ENCODE results near the gene SLAMF6.
"Not testable (repeated sequence)": the region's sequence is repeated elsewhere in the genome, so short reads cannot be mapped to it uniquely, and the experiment has no call there.

Gene SLAMF6

GRCh38 chr1:160541622-160542302, 18.7 kb upstream of the SLAMF6 start:
- DNase-seq: peak; percentile 20

- no peak for DNase-seq
These were observed 17.8 kb upstream of the SLAMF6 start for GRCh38 chr1:160540859-160541233.

- no peak for DNase-seq
These were observed 17.2 kb upstream of the SLAMF6 start for GRCh38 chr1:160539990-160540858.

- no peak for DNase-seq
These were observed 16.6 kb upstream of the SLAMF6 start for GRCh38 chr1:160539684-160539989.

GRCh38 chr1:160538985-160539651, 16.1 kb upstream of the SLAMF6 start:
- no peak for DNase-seq

- DNase-seq: peak; percentile 12
These were observed 14.9 kb upstream of the SLAMF6 start for GRCh38 chr1:160537714-160538665.

- no peak for DNase-seq
These were observed 12.0 kb upstream of the SLAMF6 start for GRCh38 chr1:160534823-160535605.

- not testable (repeated sequence) for DNase-seq
These were observed 9.4 kb upstream of the SLAMF6 start for GRCh38 chr1:160532557-160532813.

GRCh38 chr1:160531809-160532556, 8.9 kb upstream of the SLAMF6 start:
- DNase-seq: not testable (repeated sequence)

GRCh38 chr1:160529401-160529952, 6.4 kb upstream of the SLAMF6 start:
- not testable (repeated sequence) for DNase-seq

GRCh38 chr1:160523789-160524188, 734 bp upstream of the SLAMF6 start:
- DNase-seq: not testable (repeated sequence)

GRCh38 chr1:160522136-160522535, 919 bp downstream of the SLAMF6 start:
- no peak for DNase-seq

- no peak for DNase-seq
These were observed 1.5 kb downstream of the SLAMF6 start for GRCh38 chr1:160521554-160521953.

GRCh38 chr1:160520999-160521398, 2.1 kb downstream of the SLAMF6 start:
- no peak for DNase-seq

- peak; percentile 45 for DNase-seq
These were observed 2.5 kb downstream of the SLAMF6 start for GRCh38 chr1:160520582-160520981.

GRCh38 chr1:160519642-160520435, 3.2 kb downstream of the SLAMF6 start:
- DNase-seq: peak; percentile 20

- DNase-seq: not testable (repeated sequence)
These were observed 5.5 kb downstream of the SLAMF6 start for GRCh38 chr1:160517519-160517918.

- DNase-seq: not testable (repeated sequence)
These were observed 7.1 kb downstream of the SLAMF6 start for GRCh38 chr1:160515908-160516307.

- no peak for DNase-seq
These were observed 18.4 kb downstream of the SLAMF6 start for GRCh38 chr1:160504651-160505050.

GRCh38 chr1:160503087-160503486, 20.0 kb downstream of the SLAMF6 start:
- DNase-seq: no peak
